Fibroblast of villous mesenchyme (primary cell): Measurements from ENCODE around the gene KATNB1. TPM values are rescaled to one million over a fixed set of nuclear protein-coding genes. Genes with fewer than 3 reads are reported as not detected.

Experiments used
- DNase-seq: peaks from one replicate; pipeline ENCODE4 v3.0.0-alpha.2; 2010; ENCODE audit warnings: low read depth
- H3K4me3 ChIP-seq: 2 replicates; pipeline ENCODE4 v1.5.1; 2011; ENCODE audit warnings: low read depth, mild to moderate bottlenecking, low read length
- CTCF ChIP-seq: IDR thresholded peaks from 2 replicates; pipeline ENCODE4 v1.5.1; 2012; ENCODE audit warnings: low read depth, mild to moderate bottlenecking, low read length; ENCODE audit not compliant: insufficient read depth
- total RNA-seq: library from RNA; depleted of rRNA; stranded (reverse); fragments of >200 nt; gene quantifications from 2 replicates; pipeline ENCODE4 v1.2.3, GENCODE V29; 2012

Gene KATNB1
- total RNA-seq, 1 donor: 23.3 TPM

- H3K4me3 ChIP-seq: no peak overlapping the region
- DNase-seq: no peak
- TF ChIP-seq CTCF: no peak
These were observed 24.2 kb downstream of the KATNB1 start for GRCh38 chr16:57759541-57760356.

- DNase-seq: no peak
- no peak for TF ChIP-seq CTCF
- H3K4me3 ChIP-seq: no peak overlapping the region
These were observed 25.0 kb downstream of the KATNB1 start for GRCh38 chr16:57760357-57761160.

GRCh38 chr16:57761301-57761700 is 25.7 kb downstream of the KATNB1 start:
- TF ChIP-seq CTCF: no peak
- no peak overlapping the region for H3K4me3 ChIP-seq
- no peak for DNase-seq

GRCh38 chr16:57761957-57762356 is 26.4 kb downstream of the KATNB1 start:
- TF ChIP-seq CTCF: no peak
- no peak overlapping the region for H3K4me3 ChIP-seq
- no peak for DNase-seq

GRCh38 chr16:57762365-57763040 is 26.9 kb downstream of the KATNB1 start:
- H3K4me3 ChIP-seq: no peak overlapping the region
- no peak for TF ChIP-seq CTCF
- DNase-seq: no peak

GRCh38 chr16:57763285-57764005 is 27.9 kb downstream of the KATNB1 start:
- TF ChIP-seq CTCF: no peak
- DNase-seq: no peak
- no peak overlapping the region for H3K4me3 ChIP-seq
